Activated CD8-positive, alpha-beta memory T cell treated with anti-CD3 and anti-CD28 coated beads for 4 hours (primary cell): Measurements from ENCODE around the gene DUSP5.
A peak's percentile ranks its signal among the peaks of the same experiment; 100 is the strongest.
"Not testable (repeated sequence)": the region's sequence is repeated elsewhere in the genome, so short reads cannot be mapped to it uniquely, and the experiment has no call there.

Experiments
- DNase-seq, 2 donors: peaks; one replicate each; pipeline ENCODE4 v3.0.0-alpha.2; 2020; ENCODE audit warnings: low read depth in 2 of 2

The DUSP5 gene

DNA sequence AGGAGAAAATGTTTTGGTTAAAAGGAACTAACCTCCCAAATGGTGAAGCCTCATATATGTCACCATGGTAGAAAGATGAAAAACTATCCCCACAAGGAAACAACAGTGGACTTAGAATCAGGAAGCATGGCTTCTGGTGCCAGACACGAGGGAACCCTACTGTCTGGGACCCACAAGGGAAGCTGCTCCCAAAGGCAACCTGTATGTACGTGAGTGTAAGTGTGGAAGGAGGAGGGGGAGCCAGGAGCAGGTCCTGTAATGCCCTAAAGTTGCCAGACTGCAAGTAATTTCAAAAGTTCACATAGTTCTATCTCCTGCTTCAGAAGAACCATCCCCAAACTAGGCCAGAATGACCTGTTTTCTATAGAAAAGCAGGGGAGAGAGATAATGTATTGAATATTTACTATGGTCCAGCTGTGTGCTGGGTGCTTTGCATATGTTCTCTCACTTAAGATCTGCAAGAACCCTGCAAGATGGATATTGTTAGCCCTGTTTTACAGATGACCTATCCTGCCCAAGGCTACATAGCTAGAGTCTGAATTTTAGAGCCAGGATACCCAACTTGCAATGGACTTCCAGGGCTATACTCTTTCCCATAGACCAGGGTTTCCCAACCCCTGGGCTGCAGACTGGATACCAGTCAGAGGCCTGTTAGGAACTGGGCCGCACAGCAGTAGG lies 19.2 kb downstream of the DUSP5 start:
- DNase-seq, result no peak

GRCh38 chr10:110522365-110522988 lies 24.8 kb downstream of the DUSP5 start:
- DNase-seq, result no peak

GRCh38 chr10:110523736-110524135 lies 26.0 kb downstream of the DUSP5 start:
- no peak for DNase-seq

DNA sequence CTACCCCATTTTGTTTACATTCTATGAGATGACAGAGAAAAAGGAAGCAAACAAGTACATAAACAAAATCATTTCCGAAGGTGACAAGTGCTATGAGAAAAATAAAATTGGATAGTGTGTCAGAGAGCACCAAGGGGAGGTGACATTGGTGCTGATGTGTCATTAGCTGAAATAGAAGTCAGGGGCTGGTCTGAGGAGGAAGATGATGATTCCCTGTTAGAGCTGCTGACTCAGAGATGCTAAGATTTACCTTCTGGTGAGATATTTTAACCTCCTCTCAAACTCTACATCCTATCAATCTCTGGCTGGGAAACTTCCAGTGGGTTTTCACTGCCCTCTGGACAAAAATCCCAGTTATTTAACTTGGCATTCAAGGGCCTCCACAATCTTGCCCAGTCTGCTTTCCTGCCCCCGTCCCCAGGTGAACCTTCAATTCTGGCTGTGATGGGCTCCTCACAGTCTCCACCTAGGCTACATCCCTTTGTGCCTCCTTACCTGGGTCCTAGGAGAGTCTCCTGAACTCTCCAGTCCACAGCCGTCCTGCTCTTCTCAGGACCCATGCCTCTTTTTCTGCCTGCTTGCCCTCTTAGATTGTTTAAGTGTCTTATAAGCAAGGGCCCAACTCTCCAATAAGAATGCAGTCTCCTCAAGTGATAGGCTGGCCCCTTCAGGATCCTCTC lies 26.6 kb downstream of the DUSP5 start:
- DNase-seq, result no peak

GRCh38 chr10:110524859-110525232 lies 27.1 kb downstream of the DUSP5 start:
- no peak for DNase-seq

GRCh38 chr10:110525349-110526260 lies 27.9 kb downstream of the DUSP5 start:
- DNase-seq, result no peak

DNA sequence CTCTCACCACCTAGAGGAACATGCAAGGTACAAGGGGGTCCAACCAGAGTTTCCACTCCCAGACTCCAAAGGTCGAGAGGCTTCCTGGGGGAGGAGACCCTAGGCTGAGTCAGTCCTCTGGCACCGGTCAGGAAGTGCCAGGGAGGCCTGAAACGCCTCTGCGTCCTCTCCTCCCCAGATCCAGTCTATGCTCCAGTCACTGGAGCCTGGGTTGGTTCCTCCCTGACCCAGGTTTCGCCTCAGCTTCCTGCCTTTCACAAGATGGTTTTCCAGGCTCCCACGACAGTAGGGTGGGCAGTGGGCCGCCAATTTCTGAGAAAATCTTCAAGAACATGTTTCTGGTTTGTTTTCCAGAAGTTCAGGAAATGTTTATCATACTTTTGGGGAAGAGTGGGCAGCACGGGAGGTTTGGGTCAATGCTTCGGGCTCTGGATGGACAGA lies 30.0 kb downstream of the DUSP5 start:
- DNase-seq, result no peak

DNA sequence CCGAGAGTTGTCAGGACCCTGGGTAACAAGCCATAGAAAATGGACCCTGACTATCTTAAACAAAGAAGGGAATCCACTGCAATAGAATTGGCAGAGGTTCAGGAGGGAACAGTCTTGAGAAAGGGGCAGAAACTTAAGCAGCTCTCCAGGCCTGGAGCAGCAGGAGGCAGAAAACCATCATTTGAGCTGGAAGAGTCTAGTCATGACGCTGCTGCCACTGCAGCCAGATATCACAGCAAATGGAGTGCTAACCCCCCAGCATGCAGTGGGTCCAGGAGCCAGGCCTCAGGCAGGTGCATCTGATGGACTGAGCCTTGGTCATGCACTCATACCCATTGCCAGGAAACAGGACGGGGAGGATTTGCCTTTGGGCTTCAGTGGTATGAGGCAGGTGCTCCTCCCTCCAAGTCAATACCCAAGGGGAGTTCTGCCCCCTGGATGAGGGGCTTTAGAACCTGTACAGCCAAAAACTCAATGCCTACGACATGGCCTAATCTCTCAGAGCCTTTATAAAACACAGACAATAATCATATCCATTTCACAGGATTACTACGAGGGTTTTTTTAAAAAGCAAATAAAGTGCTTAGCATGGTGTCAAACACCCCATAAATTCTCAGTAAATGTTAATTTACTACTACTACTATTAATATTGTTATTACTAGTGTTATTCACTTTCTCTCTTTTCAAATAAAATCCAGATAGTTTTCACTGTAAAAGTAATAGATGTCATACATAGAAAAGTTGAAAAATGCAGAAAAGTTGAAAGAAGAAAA lies 30.7 kb downstream of the DUSP5 start:
- no peak for DNase-seq

GRCh38 chr10:110528997-110529524 lies 31.4 kb downstream of the DUSP5 start:
- not testable (repeated sequence) for DNase-seq

DNA sequence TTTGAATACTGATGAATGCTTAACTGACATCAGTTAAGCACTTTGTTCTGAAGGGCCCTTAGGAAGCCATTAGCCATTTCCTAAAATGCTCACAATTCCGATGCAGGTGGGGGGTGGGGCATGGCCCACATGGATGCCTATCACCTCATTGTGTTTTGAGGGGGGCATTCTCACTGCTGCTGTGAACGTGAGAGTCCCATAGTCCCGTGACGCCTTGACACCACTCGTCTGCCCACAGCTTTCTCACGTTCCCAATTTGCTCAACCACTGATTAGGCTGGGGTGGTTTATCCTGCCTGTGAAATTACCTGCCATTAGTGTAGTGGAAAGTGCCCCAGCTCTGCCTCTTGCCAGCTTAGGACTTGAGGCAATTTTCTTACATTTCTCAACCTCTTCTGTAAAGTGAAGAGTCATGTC lies 31.9 kb downstream of the DUSP5 start:
- no peak for DNase-seq

GRCh38 chr10:110530131-110530831 lies 32.6 kb downstream of the DUSP5 start:
- no peak for DNase-seq

DNA sequence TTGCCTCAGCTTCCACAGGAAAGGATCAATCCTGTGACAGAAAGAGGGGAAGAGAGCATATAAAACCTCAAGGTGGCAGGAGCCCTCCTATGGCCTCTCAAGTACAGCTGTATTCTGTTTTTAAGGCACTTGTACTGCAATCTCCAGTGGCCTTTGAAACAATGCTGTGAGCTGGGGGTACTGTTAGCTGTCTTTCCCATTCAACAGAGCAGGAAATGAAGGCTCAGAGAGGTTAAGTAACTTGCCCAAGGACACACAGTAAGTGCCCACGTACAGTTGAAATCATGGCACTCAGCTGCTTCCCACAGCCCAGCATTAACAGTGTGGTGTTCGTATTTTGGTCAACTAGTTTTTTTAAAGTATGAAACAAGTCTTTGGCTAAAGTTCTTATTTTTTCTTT lies 34.0 kb downstream of the DUSP5 start:
- no peak for DNase-seq

DNA sequence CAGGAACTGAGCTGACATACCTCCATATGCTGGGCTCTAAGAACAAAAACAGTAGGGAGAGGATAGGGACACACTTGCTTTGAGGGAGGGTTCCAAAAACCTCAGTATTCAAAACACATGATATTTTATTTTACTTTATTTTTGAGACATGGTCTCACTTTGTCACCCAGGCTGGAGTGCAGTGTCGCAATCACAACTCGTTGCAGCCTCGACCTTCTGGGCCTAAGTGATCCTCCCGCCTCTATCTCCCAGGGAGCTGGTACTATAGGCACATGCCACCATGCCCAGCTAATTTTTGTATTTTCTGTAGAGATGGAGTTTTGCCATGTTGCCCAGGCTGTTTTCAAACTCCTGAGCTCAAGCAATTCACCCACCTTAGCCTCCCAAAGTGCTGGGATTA lies 34.9 kb downstream of the DUSP5 start:
- DNase-seq, result not testable (repeated sequence)

DNA sequence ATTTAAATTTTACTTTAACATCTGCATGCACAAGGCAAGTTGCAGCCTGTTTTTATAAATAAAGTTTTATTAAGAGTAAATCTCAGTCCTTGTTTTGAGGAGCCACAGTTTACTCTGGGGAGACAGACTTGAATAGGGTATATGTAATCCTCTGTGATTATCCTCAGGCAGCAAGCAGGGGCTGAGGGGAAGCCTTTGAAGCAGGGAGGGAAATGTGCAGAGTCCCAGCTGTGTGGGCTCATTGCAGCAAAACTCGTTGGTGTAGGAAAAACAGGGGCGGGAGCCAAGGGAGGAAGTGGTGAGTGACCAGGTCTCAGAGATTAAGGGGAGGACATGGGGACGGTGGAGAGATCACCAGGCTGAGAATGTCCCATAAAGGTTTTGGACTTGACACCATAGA lies 35.4 kb downstream of the DUSP5 start:
- DNase-seq, result no peak

- DNase-seq, result no peak
Measured at GRCh38 chr10:110534571-110534970, 36.9 kb downstream of the DUSP5 start.

- DNase-seq, result peak; percentile 64 to 71
Measured at GRCh38 chr10:110535958-110536891, 38.5 kb downstream of the DUSP5 start.

GRCh38 chr10:110539091-110539490 lies 41.4 kb downstream of the DUSP5 start:
- no peak for DNase-seq

- DNase-seq, result no peak
Measured at GRCh38 chr10:110540031-110540430, 42.3 kb downstream of the DUSP5 start.

DNA sequence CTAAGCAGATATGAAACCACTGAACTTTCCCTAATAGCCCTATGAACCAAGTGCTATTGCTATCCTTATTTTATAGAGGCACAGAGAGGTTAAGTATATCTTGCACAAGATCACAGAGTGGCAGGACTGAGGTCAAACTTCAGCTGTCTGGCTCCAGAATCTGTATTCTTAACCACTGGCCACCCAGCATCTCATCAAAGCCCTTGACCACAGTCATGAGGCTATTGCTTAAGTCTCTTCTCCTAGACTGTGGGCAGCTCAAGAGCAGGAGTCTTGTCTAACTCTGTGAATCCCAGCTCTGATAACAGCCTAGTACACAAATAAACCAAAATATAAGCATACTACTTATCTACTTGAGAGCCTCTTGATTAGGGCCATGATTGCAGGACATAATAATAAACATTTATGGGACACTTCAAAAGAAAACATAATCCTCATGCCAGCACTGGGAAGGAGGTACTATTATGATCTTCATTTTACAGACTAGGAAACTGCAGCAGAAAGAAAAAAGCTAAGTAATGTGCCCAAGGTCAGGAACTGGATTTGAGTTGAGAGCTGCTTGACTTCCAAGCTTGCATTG lies 47.3 kb downstream of the DUSP5 start:
- no peak for DNase-seq
